Esophagus squamous epithelium (tissue), 4 donors: ENCODE data around the gene PRRT2.

Experiments
- CTCF ChIP-seq, 6 experiments: fragments of 450-650 bp in 4 of 6; fragments of 200-600 bp in 2 of 6; sonication (generic) in 2 of 6; IDR thresholded peaks; one replicate each; pipeline ENCODE4 v1.5.1; 2016 to 2019; ENCODE audit warnings: antibody characterized with exemption in 6 of 6, mild to moderate bottlenecking in 4 of 6, moderate library complexity in 4 of 6
- POLR2A ChIP-seq, 4 donors: fragments of 450-650 bp; IDR thresholded peaks; one replicate each; pipeline ENCODE4 v1.6.1; 2017; ENCODE audit warnings: antibody characterized with exemption in 4 of 4, mild to moderate bottlenecking in 4 of 4, moderate library complexity in 3 of 4

GRCh38 chr16:29794231-29794710 lies 17.7 kb upstream of the PRRT2 start:
- TF ChIP-seq CTCF (IDR thresholded peaks at IDR 0.05) (no peak), POLR2A (IDR thresholded peaks at IDR 0.05) (no peak)
